Measurements from ENCODE around the gene CSF2RB.

DNA sequence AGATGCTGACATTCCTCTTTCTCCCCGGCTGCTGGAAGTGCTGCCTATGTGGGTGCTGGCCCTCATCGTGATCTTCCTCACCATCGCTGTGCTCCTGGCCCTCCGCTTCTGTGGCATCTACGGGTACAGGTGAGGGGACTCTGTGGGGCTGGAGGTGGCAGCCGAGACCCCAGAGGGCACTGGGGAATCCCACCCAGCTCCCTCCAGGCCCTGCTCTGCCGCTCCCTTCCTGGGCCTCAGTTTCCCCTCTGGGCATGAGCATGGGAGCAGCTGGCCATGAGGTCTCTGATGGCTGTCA, 21.8 kb downstream of the CSF2RB start:
- TF ChIP-seq, protein P1, sequence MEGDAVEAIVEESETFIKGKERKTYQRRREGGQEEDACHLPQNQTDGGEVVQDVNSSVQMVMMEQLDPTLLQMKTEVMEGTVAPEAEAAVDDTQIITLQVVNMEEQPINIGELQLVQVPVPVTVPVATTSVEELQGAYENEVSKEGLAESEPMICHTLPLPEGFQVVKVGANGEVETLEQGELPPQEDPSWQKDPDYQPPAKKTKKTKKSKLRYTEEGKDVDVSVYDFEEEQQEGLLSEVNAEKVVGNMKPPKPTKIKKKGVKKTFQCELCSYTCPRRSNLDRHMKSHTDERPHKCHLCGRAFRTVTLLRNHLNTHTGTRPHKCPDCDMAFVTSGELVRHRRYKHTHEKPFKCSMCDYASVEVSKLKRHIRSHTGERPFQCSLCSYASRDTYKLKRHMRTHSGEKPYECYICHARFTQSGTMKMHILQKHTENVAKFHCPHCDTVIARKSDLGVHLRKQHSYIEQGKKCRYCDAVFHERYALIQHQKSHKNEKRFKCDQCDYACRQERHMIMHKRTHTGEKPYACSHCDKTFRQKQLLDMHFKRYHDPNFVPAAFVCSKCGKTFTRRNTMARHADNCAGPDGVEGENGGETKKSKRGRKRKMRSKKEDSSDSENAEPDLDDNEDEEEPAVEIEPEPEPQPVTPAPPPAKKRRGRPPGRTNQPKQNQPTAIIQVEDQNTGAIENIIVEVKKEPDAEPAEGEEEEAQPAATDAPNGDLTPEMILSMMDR (IDR thresholded peaks at IDR 0.05; ENCODE audit: borderline replicate concordance, extremely low read depth, low read length, poor library complexity, severe bottlenecking) = no peak
- TF ChIP-seq EZH2 (IDR thresholded peaks at IDR 0.05; ENCODE audit: borderline replicate concordance, low read depth, low read length, severe bottlenecking) = no peak
